NCI-H345 treated with DMSO at 0.1 percent for 48 hours (cell line): Measurements from ENCODE around the gene KLHL30.
"Not testable (repeated sequence)": the region's sequence is repeated elsewhere in the genome, so short reads cannot be mapped to it uniquely, and the experiment has no call there.

Source experiments
- DNase-seq: peaks from one replicate; lab custom pipeline; 2025; ENCODE audit not compliant: unreplicated experiment; lab: John Stamatoyannopoulos, UW

The KLHL30 gene

GRCh38 chr2:238101891-238102841, 36.3 kb upstream of the KLHL30 start:
- no peak for DNase-seq

- no peak for DNase-seq
Observed at GRCh38 chr2:238102865-238103264, 35.6 kb upstream of the KLHL30 start.

GRCh38 chr2:238103465-238104225, 34.8 kb upstream of the KLHL30 start:
- no peak for DNase-seq

- no peak for DNase-seq
Observed at GRCh38 chr2:238104226-238104690, 34.2 kb upstream of the KLHL30 start.

- DNase-seq: no peak
Observed at GRCh38 chr2:238104691-238105371, 33.6 kb upstream of the KLHL30 start.

GRCh38 chr2:238105506-238106338, 32.7 kb upstream of the KLHL30 start:
- DNase-seq: no peak

GRCh38 chr2:238106339-238106697, 32.1 kb upstream of the KLHL30 start:
- DNase-seq: no peak

GRCh38 chr2:238106698-238107524, 31.6 kb upstream of the KLHL30 start:
- DNase-seq: no peak

GRCh38 chr2:238107525-238108422, 30.7 kb upstream of the KLHL30 start:
- no peak for DNase-seq

- DNase-seq: peak; percentile 14
Observed at GRCh38 chr2:238108423-238109183, 29.9 kb upstream of the KLHL30 start.

GRCh38 chr2:238113611-238114010, 24.9 kb upstream of the KLHL30 start:
- DNase-seq: no peak

- DNase-seq: no peak
Observed at GRCh38 chr2:238114331-238114841, 24.1 kb upstream of the KLHL30 start.

- DNase-seq: no peak
Observed at GRCh38 chr2:238114851-238115660, 23.4 kb upstream of the KLHL30 start.

GRCh38 chr2:238115709-238116108, 22.8 kb upstream of the KLHL30 start:
- not testable (repeated sequence) for DNase-seq

- DNase-seq: no peak
Observed at GRCh38 chr2:238116298-238117198, 21.9 kb upstream of the KLHL30 start.
